Heart left ventricle (tissue), 16 donors: ENCODE data around the gene KATNAL1. TPM values are rescaled to one million over a fixed set of nuclear protein-coding genes. Genes with fewer than 3 reads are reported as not detected.
"Not testable (repeated sequence)": the region's sequence is repeated elsewhere in the genome, so short reads cannot be mapped to it uniquely, and the experiment has no call there.

Experiments used
- ATAC-seq, 4 donors: fragments of 200-7000 bp; cut with Tn5 transposase; one replicate each; pipeline ENCODE4 v1.9.1; 2020 to 2022; ENCODE audit warnings: moderate library complexity in 4 of 4, mild to moderate bottlenecking in 3 of 4, moderate number of reproducible peaks in 1 of 4
- DNase-seq, 5 donors: peaks; one replicate each; pipeline ENCODE4 v3.0.0-alpha.2; 2020
- H3K27ac ChIP-seq, 12 donors: fragments of 200-600 bp; sonication (generic) in 4 of 12; one replicate each; pipeline versions ENCODE4 v1.5.0 to v1.8.0; 2016 to 2022; ENCODE audit warnings: mild to moderate bottlenecking in 2 of 12
- H3K27me3 ChIP-seq, 9 donors: fragments of 200-600 bp; sonication (generic) in 2 of 9; one replicate each; pipeline versions ENCODE4 v1.5.1 to v1.8.0; 2016 to 2022; ENCODE audit warnings: mild to moderate bottlenecking in 3 of 9
- H3K36me3 ChIP-seq, 9 donors: fragments of 200-600 bp; sonication (generic) in 2 of 9; one replicate each; pipeline versions ENCODE4 v1.5.0 to v1.8.0; 2018 to 2022; ENCODE audit warnings: mild to moderate bottlenecking in 2 of 9
- H3K4me1 ChIP-seq, 12 donors: fragments of 200-600 bp; sonication (generic) in 4 of 12; one replicate each; pipeline versions ENCODE4 v1.5.0 to v1.8.0; 2016 to 2022; ENCODE audit warnings: mild to moderate bottlenecking in 3 of 12
- H3K4me3 ChIP-seq, 12 donors: fragments of 200-600 bp; sonication (generic) in 4 of 12; one replicate each; pipeline versions ENCODE4 v1.5.0 to v1.8.0; 2017 to 2022; ENCODE audit warnings: mild to moderate bottlenecking in 9 of 12, moderate library complexity in 4 of 12
- H3K9me3 ChIP-seq, 12 donors: fragments of 200-600 bp; sonication (generic) in 4 of 12; one replicate each; pipeline versions ENCODE4 v1.5.0 to v1.8.0; 2016 to 2022; ENCODE audit warnings: mild to moderate bottlenecking in 1 of 12
- CTCF ChIP-seq, 12 donors: fragments of 200-600 bp; sonication (generic) in 4 of 12; IDR thresholded peaks; one replicate each; pipeline versions ENCODE4 v1.5.0 to v1.8.0; 2018 to 2022; ENCODE audit warnings: antibody characterized with exemption in 12 of 12, mild to moderate bottlenecking in 5 of 12
- POLR2A ChIP-seq, 2 donors: fragments of 450-650 bp; IDR thresholded peaks; one replicate each; pipeline ENCODE4 v1.6.1; 2017; ENCODE audit warnings: antibody characterized with exemption in 2 of 2, mild to moderate bottlenecking in 2 of 2, moderate library complexity in 2 of 2
- WGBS, 4 donors: extraction: QIAGEN DNeasy Blood & Tissue Kit in 2 of 4; methylation state at CpG; one replicate each; pipeline versions ENCODE4 v1.1.5 to v1.1.7; 2013 to 2018; 5-methylcytosine and 5-hydroxymethylcytosine counted together
- intact Hi-C, 10 donors: fragments of 100-400 bp; cut with DNase I; formaldehyde crosslinking; loops; one replicate each; pipeline versions ENCODE4 v1.11.1 to v1.14.2; 2022
- polyA plus RNA-seq, 2 donors: library from polyadenylated mRNA; stranded (reverse); fragments of 200-250 nt; gene quantifications; one replicate each; pipeline ENCODE4 v1.2.3, GENCODE V29; 2013
- total RNA-seq, 9 donors: library from RNA; depleted of rRNA in 2 of 9; stranded (reverse); fragments of >200 nt in 2 of 9; fragmentation: NEBNext Ultra II Directional in 3 of 9; extraction: Animal tissue kit (Norgen Biotek cat#: 25700) in 3 of 9; gene quantifications; one replicate each; pipeline versions ENCODE4 v1.1.0 to v1.2.4, GENCODE V29; 2016 to 2023
- donor health status: ischemic (EF 13 %, LVEDD 7.1; RV severe dilation, severe dysfunction).
- donor health status: healthy with polysubstance abuse.
- donor health status: DM: no; HTN: yes; CAD: no.
- donor health status: DM: no; HTN: no; CAD: no.
- donor health status: ischemic (EF 25% LVEDD 6.9; RV normal size, moderate dysfunction).
- donor health status: ischemic (EF 25% LVEDD 5.7; RV mildly dilated, moderate dysfunction).
- donor health status: healthy.
- donor health status: DM: yes; HTN: yes; CAD: no.
- donor health status: ischemic (EF 35%, LVEDD 5.7; RV mildly dilated, moderate dysfunction).
- donor health status: nonischemic (EF 11% LVEDD 7.7; RV severe dilation, severe dysfunction).
- donor health status: DM: yes; HTN: yes; CAD: no.
- donor health status: PGD.
- donor health status: ischemic (EF 29% LVEDD 5.4; RV normal size, mild dysfunction).
- donor health status: nonischemic (EF 23%, LVEDD 6.1; RV moderate dilation, normal function).

Gene KATNAL1
- total and polyA plus RNA-seq, 11 donors, result 4.6 to 55.3 (median 49.6) TPM

- no peak overlapping the region for H3K4me3 ChIP-seq
- ATAC-seq, result no peak
- H3K27ac ChIP-seq, result no peak overlapping the region
- no peaks in the 10 kb centered on the region for H3K27me3 ChIP-seq
- WGBS, 4 donors, result 84 to 95% (median 90%) methylated on average over 5 of the region's 5 CpGs
- intact Hi-C loops, result no loop called here
- H3K36me3 ChIP-seq, result no peaks in the 10 kb centered on the region
- no peak for TF ChIP-seq CTCF (IDR thresholded peaks at IDR 0.05)
- no peaks in the 10 kb centered on the region for H3K9me3 ChIP-seq
- no peak for DNase-seq
- H3K4me1 ChIP-seq, result no peaks in the 10 kb centered on the region
Measured at GRCh38 chr13:30175166-30175565, 132.2 kb downstream of the KATNAL1 start.

DNA sequence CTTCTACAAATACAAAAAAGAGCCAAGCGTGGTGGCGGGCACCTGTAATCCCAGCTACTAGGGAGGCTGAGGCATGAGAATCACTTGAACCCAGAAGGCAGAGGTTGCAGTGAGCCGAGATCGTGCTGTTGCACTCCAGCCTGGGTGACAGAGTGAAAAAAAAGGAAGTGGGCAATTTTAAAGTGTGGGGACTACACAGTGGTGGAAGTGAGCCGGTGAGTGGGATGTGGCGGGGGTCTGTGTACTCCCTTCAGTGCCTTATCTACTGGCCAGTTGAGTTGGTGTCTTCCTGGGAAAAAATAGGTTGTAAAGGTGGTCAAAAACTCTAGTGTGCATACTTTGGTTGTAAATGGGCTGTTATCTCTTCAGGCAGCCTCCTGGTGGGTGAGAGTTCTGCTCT lies 133.1 kb downstream of the KATNAL1 start:
- H3K36me3 ChIP-seq, H3K27me3 ChIP-seq, DNase-seq, intact Hi-C loops, H3K27ac ChIP-seq, H3K4me1 ChIP-seq, ATAC-seq, H3K4me3 ChIP-seq, H3K9me3 ChIP-seq: not testable (repeated sequence)
- WGBS, 4 donors, result 71 to 92% (median 90%) methylated on average over 5 to 6 of the region's 6 CpGs

GRCh38 chr13:30173303-30173610 lies 134.1 kb downstream of the KATNAL1 start:
- Histone ChIP-seq H3K4me3 (no peak overlapping the region), H3K36me3 (no peaks in the 10 kb centered on the region), H3K27me3 (no peaks in the 10 kb centered on the region), H3K27ac (no peak overlapping the region), H3K9me3 (no peaks in the 10 kb centered on the region), H3K4me1 (no peaks in the 10 kb centered on the region)
- WGBS, 4 donors, result 66 to 76% (median 70%) methylated on average over 5 of the region's 5 CpGs
- ATAC-seq (no peak), DNase-seq (no peak)
- intact Hi-C loops, result no loop called here
- no peak for TF ChIP-seq POLR2A (IDR thresholded peaks at IDR 0.05)
- TF ChIP-seq CTCF (IDR thresholded peaks at IDR 0.05), result no peak

DNA sequence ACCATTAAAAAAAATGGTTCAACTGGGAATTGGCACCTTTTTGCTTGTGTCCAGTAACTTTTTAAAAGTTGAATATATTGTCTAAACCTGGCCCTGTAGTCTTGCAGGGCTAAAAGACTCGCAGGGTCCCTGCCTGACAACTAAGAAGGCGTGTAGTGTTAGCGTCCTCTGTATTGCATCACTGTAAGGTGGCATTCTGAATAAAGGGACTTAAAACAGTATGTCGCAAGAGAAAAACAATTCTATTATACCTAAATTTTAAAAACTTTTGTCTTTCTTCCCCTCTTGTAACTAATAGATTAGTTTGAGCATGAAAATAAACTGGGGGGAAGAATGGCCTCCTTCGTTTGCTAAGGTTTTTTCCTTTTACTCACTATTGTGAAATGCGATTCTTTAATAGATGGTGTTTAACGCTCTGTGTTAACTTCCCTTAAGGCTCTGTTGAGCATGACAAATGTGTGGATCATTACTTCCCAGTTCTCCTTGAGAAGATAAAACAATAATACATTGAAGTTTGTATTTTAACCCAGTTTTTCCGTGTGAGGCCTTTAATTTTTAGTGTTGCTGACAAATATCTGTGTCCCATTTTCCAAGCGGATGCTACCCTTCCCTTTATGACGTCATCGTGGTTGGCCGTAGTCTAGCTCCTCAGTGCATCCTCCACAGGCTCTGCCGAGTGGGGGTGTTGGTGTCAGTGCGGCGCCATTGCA lies 134.6 kb downstream of the KATNAL1 start:
- ATAC-seq (no peak), DNase-seq (no peak)
- TF ChIP-seq POLR2A (IDR thresholded peaks at IDR 0.05) (no peak), CTCF (IDR thresholded peaks at IDR 0.05) (no peak)
- H3K27ac ChIP-seq, result no peak overlapping the region
- H3K36me3 ChIP-seq, result no peaks in the 10 kb centered on the region
- intact Hi-C loops, result no loop called here
- 86 to 92% (median 87%) methylated on average over 15 of the region's 15 CpGs for WGBS, 4 donors
- H3K27me3 ChIP-seq, result no peaks in the 10 kb centered on the region
- H3K9me3 ChIP-seq, result no peaks in the 10 kb centered on the region
- no peaks in the 10 kb centered on the region for H3K4me1 ChIP-seq
- H3K4me3 ChIP-seq, result no peak overlapping the region

- TF ChIP-seq CTCF (IDR thresholded peaks at IDR 0.05), result no peak
- no peak for TF ChIP-seq POLR2A (IDR thresholded peaks at IDR 0.05)
- ATAC-seq (no peak), DNase-seq (no peak)
- H3K36me3 ChIP-seq, result no peaks in the 10 kb centered on the region
- H3K4me1 ChIP-seq, result peaks cover 0 to 4% (median 0%) of the 10 kb centered on the region in 12 donors
- WGBS, 4 donors, result 78 to 87% (median 86%) methylated on average over 9 of the region's 9 CpGs
- H3K27ac ChIP-seq, result no peak overlapping the region
- no peak overlapping the region for H3K4me3 ChIP-seq
- H3K27me3 ChIP-seq, result no peaks in the 10 kb centered on the region
- H3K9me3 ChIP-seq, result no peaks in the 10 kb centered on the region
- intact Hi-C loops, result no loop called here
Measured at GRCh38 chr13:30170569-30170968, 136.8 kb downstream of the KATNAL1 start.
